ENCODE data around the gene NAA16. TPM values are rescaled to one million over a fixed set of nuclear protein-coding genes. Genes with fewer than 3 reads are reported as not detected.

The NAA16 gene
- total RNA-seq, 2 donors from 2014 or later, result 47.8 to 50.6 TPM

DNA sequence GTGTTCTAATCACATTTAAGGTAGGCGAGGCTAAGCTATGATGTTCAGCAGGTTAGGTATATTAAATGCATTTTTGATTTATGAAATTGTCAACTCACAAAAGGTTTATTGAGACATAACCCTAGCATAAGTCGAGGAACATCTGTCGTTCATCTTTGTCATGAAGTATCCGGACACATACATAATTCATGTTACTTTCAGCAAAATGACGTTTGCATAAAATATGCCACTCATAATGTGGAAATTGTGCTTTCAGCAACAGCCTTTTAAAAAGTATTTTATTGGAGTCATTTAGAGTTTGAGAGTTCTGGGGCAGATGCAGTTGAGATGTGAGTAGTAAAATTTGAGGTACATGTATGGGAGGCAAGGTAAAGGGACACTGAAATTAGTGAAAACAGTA is 66.4 kb downstream of the NAA16 start:
- DNase-seq (no peak), ATAC-seq (no peak)
- Histone ChIP-seq H3K4me3 (no peak overlapping the region), H3K36me3 (replicated peaks in 1 of 2; ENCODE audit: insufficient read depth in 1 of 2, low read depth in 2 of 2) (peaks cover 8 to 13% of the 10 kb centered on the region in 2 donors), H3K27ac (no peak overlapping the region), H3K4me1 (no peaks in the 10 kb centered on the region), H3K9me3 (no peaks in the 10 kb centered on the region), H3K27me3 (no peaks in the 10 kb centered on the region)
- no peak for TF ChIP-seq POLR2A (IDR thresholded peaks at IDR 0.05)
- TF ChIP-seq, protein P1, sequence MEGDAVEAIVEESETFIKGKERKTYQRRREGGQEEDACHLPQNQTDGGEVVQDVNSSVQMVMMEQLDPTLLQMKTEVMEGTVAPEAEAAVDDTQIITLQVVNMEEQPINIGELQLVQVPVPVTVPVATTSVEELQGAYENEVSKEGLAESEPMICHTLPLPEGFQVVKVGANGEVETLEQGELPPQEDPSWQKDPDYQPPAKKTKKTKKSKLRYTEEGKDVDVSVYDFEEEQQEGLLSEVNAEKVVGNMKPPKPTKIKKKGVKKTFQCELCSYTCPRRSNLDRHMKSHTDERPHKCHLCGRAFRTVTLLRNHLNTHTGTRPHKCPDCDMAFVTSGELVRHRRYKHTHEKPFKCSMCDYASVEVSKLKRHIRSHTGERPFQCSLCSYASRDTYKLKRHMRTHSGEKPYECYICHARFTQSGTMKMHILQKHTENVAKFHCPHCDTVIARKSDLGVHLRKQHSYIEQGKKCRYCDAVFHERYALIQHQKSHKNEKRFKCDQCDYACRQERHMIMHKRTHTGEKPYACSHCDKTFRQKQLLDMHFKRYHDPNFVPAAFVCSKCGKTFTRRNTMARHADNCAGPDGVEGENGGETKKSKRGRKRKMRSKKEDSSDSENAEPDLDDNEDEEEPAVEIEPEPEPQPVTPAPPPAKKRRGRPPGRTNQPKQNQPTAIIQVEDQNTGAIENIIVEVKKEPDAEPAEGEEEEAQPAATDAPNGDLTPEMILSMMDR (IDR thresholded peaks at IDR 0.05), result no peak
- intact Hi-C loops (cut with DNase I), result no loop called here
- WGBS, 2 donors, result 92 to 97% methylated on average over 5 of the region's 5 CpGs

DNA sequence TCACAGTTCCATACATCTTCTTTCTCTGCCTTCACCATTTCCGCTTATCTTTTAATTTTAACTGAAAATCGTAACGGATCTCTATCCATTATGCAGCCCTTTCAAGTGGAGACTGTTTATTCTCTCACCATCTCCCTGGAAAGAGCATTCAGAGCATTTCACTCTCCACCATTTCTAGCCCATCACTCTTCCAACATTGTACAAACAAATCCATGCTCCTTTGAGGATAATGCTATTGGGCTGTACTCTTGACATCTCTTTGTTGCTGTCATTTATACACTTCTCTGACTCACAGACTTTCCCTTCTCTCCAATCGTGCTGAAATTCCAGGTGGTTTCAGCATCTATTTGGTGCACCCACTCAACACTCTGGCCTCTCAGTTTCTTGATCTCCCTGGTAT is 71.4 kb downstream of the NAA16 start:
- no peaks in the 10 kb centered on the region for H3K36me3 ChIP-seq (replicated peaks in 1 of 2; ENCODE audit: insufficient read depth in 1 of 2, low read depth in 2 of 2)
- H3K27ac ChIP-seq, result no peak overlapping the region
- H3K4me3 ChIP-seq, result no peak overlapping the region
- DNase-seq, result no peak
- WGBS, 2 donors, result 53 to 56% methylated on average over 4 of the region's 4 CpGs
- TF ChIP-seq, protein P1 (IDR thresholded peaks at IDR 0.05), result no peak
- TF ChIP-seq POLR2A (IDR thresholded peaks at IDR 0.05), result no peak
- ATAC-seq, result no peak
- H3K9me3 ChIP-seq, result no peaks in the 10 kb centered on the region
- intact Hi-C loops (cut with DNase I), result no loop called here
- no peaks in the 10 kb centered on the region for H3K4me1 ChIP-seq
- no peaks in the 10 kb centered on the region for H3K27me3 ChIP-seq

DNA sequence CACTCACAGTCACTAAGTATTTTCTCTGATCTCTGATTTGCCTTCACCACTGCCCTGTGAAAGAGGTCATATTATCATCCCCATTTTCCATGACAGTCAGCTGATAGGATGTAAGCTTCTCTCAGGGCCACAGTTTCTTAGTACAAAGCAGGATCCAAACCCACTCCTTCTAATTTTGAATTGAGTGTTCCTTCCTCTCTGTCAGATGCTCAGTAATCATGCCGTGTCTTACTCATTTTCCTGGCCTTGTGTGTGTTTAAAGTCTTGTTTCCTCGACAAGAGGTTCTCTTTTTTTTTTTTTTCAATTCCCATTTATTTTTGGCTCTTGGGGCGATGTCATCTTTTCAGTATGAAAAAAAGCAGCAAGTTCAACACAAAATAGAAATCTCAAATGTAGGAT is 72.3 kb downstream of the NAA16 start:
- 55 to 59% methylated on average over 3 of the region's 3 CpGs for WGBS, 2 donors

DNA sequence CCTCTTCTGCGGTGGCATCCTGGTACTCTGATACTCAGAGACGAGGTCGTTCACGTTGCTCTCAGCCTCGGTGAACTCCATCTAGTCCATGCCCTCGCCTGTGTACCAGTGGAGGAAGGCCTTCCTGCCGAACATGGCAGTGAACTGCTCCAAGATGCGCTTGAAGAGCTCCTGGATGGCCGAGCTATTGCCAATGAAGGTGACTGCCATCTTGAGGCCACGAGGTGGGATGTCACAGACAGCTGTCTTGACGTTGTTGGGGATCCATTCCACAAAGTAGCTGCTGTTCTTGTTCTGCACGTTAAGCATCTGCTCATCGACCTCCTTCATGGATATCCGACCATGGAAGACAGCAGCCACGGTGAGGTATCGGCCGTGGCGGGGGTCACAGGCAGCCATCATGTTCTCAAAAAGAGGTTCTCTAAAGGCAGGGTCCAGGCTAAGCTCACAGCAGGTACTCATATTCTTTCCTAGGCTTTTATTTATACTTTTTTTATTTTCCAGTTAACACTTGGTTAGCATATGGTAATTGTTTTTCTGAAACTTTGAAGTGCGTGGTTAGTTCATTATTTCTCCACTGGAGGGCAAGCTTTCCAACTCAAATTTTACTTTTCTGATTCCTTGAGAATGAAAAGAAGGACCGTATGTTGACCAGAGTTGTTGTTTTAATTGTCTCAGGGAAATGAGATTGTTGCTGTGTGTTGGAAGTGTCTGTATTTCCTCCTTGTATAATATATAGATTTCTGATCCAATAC is 73.9 kb downstream of the NAA16 start:
- intact Hi-C loops (cut with DNase I), result no loop called here
- no peak overlapping the region for H3K27ac ChIP-seq
- H3K4me1 ChIP-seq, result peaks cover 9% of the 10 kb centered on the region
- no peaks in the 10 kb centered on the region for H3K27me3 ChIP-seq
- DNase-seq (no peak), ATAC-seq (no peak)
- no peak overlapping the region for H3K4me3 ChIP-seq
- no peaks in the 10 kb centered on the region for H3K36me3 ChIP-seq (replicated peaks in 1 of 2; ENCODE audit: insufficient read depth in 1 of 2, low read depth in 2 of 2)
- H3K9me3 ChIP-seq, result no peaks in the 10 kb centered on the region
- WGBS, 2 donors, result 79 to 86% methylated on average over 20 of the region's 20 CpGs
- TF ChIP-seq POLR2A (IDR thresholded peaks at IDR 0.05), result no peak
- TF ChIP-seq, protein P1 (IDR thresholded peaks at IDR 0.05), result peak in 6 of 7 experiments; percentile 24 to 48 (median 44)

More for the DNA sequence above, 72.3 kb downstream of the NAA16 start:
- TF ChIP-seq, protein P1 (IDR thresholded peaks at IDR 0.05), result no peak
- TF ChIP-seq POLR2A (IDR thresholded peaks at IDR 0.05), result no peak
- intact Hi-C loops (cut with DNase I), result no loop called here
- ATAC-seq (no peak), DNase-seq (no peak)
- no peak overlapping the region for H3K4me3 ChIP-seq
- no peaks in the 10 kb centered on the region for H3K36me3 ChIP-seq (replicated peaks in 1 of 2; ENCODE audit: insufficient read depth in 1 of 2, low read depth in 2 of 2)
- H3K27me3 ChIP-seq, result no peaks in the 10 kb centered on the region
- peaks cover 9% of the 10 kb centered on the region for H3K4me1 ChIP-seq
- H3K9me3 ChIP-seq, result no peaks in the 10 kb centered on the region
- no peak overlapping the region for H3K27ac ChIP-seq

DNA sequence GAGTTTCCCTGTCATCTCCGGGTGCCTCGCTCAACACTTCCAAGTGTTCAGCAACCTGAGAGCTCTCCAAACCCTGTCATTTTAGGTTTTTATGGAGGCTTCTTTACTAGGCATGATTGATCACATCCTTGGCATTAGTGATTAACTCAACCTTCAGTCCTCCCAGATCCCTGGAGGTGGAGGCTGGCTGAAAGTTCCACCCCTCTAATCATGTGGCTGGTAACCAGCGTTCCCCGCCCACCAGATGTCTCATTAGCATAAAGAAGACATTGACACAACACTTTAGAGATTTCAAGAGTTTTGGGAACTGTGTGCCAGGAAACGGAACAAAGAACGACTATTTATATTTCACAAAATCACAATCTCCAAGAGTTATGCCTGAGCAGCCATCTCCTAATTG is 75.1 kb downstream of the NAA16 start:
- H3K4me3 ChIP-seq, result no peak overlapping the region
- WGBS, 2 donors, result 73 to 80% methylated on average over 6 of the region's 6 CpGs
- no peak for ATAC-seq
- no peaks in the 10 kb centered on the region for H3K9me3 ChIP-seq
- peaks cover 9% of the 10 kb centered on the region for H3K4me1 ChIP-seq
- TF ChIP-seq POLR2A (IDR thresholded peaks at IDR 0.05), result no peak
- TF ChIP-seq, protein P1 (IDR thresholded peaks at IDR 0.05), result no peak
- intact Hi-C loops (cut with DNase I), result no loop called here
- no peak for DNase-seq
- no peaks in the 10 kb centered on the region for H3K27me3 ChIP-seq
- H3K27ac ChIP-seq, result no peak overlapping the region
- H3K36me3 ChIP-seq (replicated peaks in 1 of 2; ENCODE audit: insufficient read depth in 1 of 2, low read depth in 2 of 2), result no peaks in the 10 kb centered on the region

All from body of pancreas (tissue), 4 donors.